Neuronal stem cell (in vitro differentiated cells): ENCODE results near the gene PWP2.

Experiments
- DNase-seq: peaks from one replicate; pipeline ENCODE4 v3.0.0-alpha.2; 2013; ENCODE audit warnings: low spot score
- H2AFZ ChIP-seq: one replicate; pipeline ENCODE4 v1.6.1; 2013; ENCODE audit warnings: mild to moderate bottlenecking, low read length, inconsistent platforms
- H2AK5ac ChIP-seq: 2 replicates; pipeline ENCODE4 v1.6.1; 2013; ENCODE audit warnings: low read depth, mild to moderate bottlenecking, inconsistent platforms, low read length, moderate library complexity, mixed read lengths
- H2BK120ac ChIP-seq: 2 replicates; pipeline ENCODE4 v1.6.1; 2013; ENCODE audit warnings: low read depth, mild to moderate bottlenecking, inconsistent platforms, low read length, moderate library complexity, mixed read lengths
- H2BK12ac ChIP-seq: one replicate; pipeline ENCODE4 v1.6.1; 2013; ENCODE audit warnings: low read length, inconsistent platforms
- H2BK15ac ChIP-seq: 2 replicates; pipeline ENCODE4 v1.6.1; 2013; ENCODE audit warnings: mild to moderate bottlenecking, low read length, inconsistent platforms, mixed read lengths
- H2BK5ac ChIP-seq: one replicate; pipeline ENCODE4 v1.6.1; 2013; ENCODE audit warnings: inconsistent platforms, mild to moderate bottlenecking, low read length, moderate library complexity
- H3K14ac ChIP-seq: one replicate; pipeline ENCODE4 v1.6.1; 2013; ENCODE audit warnings: low read length, inconsistent platforms
- H3K18ac ChIP-seq: 2 replicates; pipeline ENCODE4 v1.6.1; 2013; ENCODE audit warnings: low read length, inconsistent platforms
- H3K23ac ChIP-seq: 2 replicates; pipeline ENCODE4 v1.6.1; 2013; ENCODE audit warnings: low read depth, mild to moderate bottlenecking, mixed read lengths, low read length, inconsistent platforms; ENCODE audit not compliant: poor library complexity
- H3K27ac ChIP-seq: replicated peaks from 3 replicates; pipeline ENCODE4 v1.5.1; 2013; ENCODE audit warnings: low read length, inconsistent platforms
- H3K27me3 ChIP-seq, 3 experiments: 2 replicates each; pipeline ENCODE4 v1.6.1; 2013; ENCODE audit warnings: low read length in 3 of 3, mild to moderate bottlenecking in 2 of 3, inconsistent platforms in 1 of 3, low read depth in 1 of 3, mixed read lengths in 1 of 3, moderate library complexity in 1 of 3; ENCODE audit not compliant: control insufficient read depth in 3 of 3, insufficient read depth in 3 of 3
- H3K36me3 ChIP-seq, 2 donors: replicated peaks in 1 of 2; 2 replicates each; pipeline ENCODE4 v1.6.1; 2013; ENCODE audit warnings: low read length in 2 of 2; ENCODE audit not compliant: control insufficient read depth in 2 of 2, insufficient read depth in 2 of 2
- H3K4ac ChIP-seq: 2 replicates; pipeline ENCODE4 v1.6.1; 2013; ENCODE audit warnings: inconsistent platforms, mild to moderate bottlenecking, low read length, moderate library complexity
- H3K4me1 ChIP-seq, 2 donors: 1 replicate in 1 of 2; 2 replicates in 1 of 2; pipeline ENCODE4 v1.6.1; 2013; ENCODE audit warnings: low read length in 2 of 2, low read depth in 1 of 2; ENCODE audit not compliant: control insufficient read depth in 2 of 2, insufficient read depth in 1 of 2
- H3K4me2 ChIP-seq: one replicate; pipeline ENCODE4 v1.6.1; 2013; ENCODE audit warnings: mild to moderate bottlenecking, low read length, inconsistent platforms; ENCODE audit not compliant: insufficient read depth, poor library complexity, severe bottlenecking
- H3K4me3 ChIP-seq, 2 donors: 2 replicates each; pipeline ENCODE4 v1.5.1; 2013; ENCODE audit warnings: low read length in 2 of 2, mild to moderate bottlenecking in 2 of 2, inconsistent platforms in 1 of 2, moderate library complexity in 1 of 2
- H3K79me1 ChIP-seq: one replicate; pipeline ENCODE4 v1.6.1; 2013; ENCODE audit warnings: low read depth, mild to moderate bottlenecking, inconsistent platforms, low read length, moderate library complexity
- H3K9ac ChIP-seq: one replicate; pipeline ENCODE4 v1.6.1; 2013; ENCODE audit warnings: mild to moderate bottlenecking, low read depth, low read length, inconsistent platforms; ENCODE audit not compliant: poor library complexity
- H3K9me3 ChIP-seq, 2 donors: replicated peaks in 1 of 2; 2 replicates each; pipeline versions ENCODE3 to v1.6.1; 2013; ENCODE audit warnings: low read length in 2 of 2, mild to moderate bottlenecking in 2 of 2, inconsistent platforms in 1 of 2, low read depth in 1 of 2, mixed read lengths in 1 of 2, moderate library complexity in 1 of 2; ENCODE audit not compliant: control insufficient read depth in 2 of 2, insufficient read depth in 1 of 2
- H4K8ac ChIP-seq: one replicate; pipeline ENCODE4 v1.6.1; 2013; ENCODE audit warnings: low read depth, mild to moderate bottlenecking, inconsistent platforms, low read length, moderate library complexity
- H4K91ac ChIP-seq: one replicate; pipeline ENCODE4 v1.6.1; 2013; ENCODE audit warnings: low read length, low read depth, mild to moderate bottlenecking, inconsistent platforms; ENCODE audit not compliant: poor library complexity
- WGBS, 2 donors: extraction: QIAGEN DNeasy Blood & Tissue Kit; methylation state at CpG; one replicate each; pipeline ENCODE4 v1.1.7; 2013; ENCODE audit warnings: missing lambda C conversion rate in 2 of 2, mixed read lengths in 1 of 2; ENCODE audit not compliant: insufficient read length in 2 of 2, insufficient replicate concordance in 1 of 2; ENCODE audit errors: extremely low coverage in 2 of 2; 5-methylcytosine and 5-hydroxymethylcytosine counted together

PWP2 gene

DNA sequence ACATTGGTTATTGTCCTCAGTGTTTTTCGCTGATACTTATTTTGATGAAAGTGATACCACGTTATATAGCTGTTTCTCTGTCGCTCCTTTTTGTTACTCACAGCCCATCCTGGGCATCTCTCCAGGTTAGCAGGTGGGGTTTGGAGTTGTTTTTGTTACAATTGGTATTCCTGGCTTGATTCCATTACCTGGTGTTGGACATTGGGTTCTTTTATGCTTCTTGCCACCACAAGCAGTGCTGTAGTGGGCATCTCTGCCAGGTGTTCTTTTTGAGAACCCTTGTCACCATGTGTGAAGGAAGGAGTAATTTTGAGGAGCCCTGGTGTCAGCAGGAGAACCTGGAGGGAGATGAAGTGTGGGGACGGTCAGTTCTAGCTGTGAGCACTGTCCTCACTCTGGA is 47.5 kb upstream of the PWP2 start:
- no peak overlapping the region for H3K4ac ChIP-seq
- peaks cover 23 to 87% of the 10 kb centered on the region in 2 donors for H3K36me3 ChIP-seq
- H2AFZ ChIP-seq, result no peak overlapping the region
- no peak for DNase-seq
- H3K9ac ChIP-seq, result no peak overlapping the region
- no peak overlapping the region for H3K4me3 ChIP-seq
- H3K27ac ChIP-seq, result no peak overlapping the region
- no peak overlapping the region for H4K91ac ChIP-seq
- whole genome bisulfite sequencing, 2 donors, result no CpG with 5 or more reads among the region's 4 CpGs
- no peak overlapping the region for H3K14ac ChIP-seq
- no peak overlapping the region for H2BK5ac ChIP-seq
- no peak overlapping the region for H3K4me2 ChIP-seq
- H3K9me3 ChIP-seq, result no peaks in the 10 kb centered on the region
- no peak overlapping the region for H2BK15ac ChIP-seq
- no peak overlapping the region for H2BK120ac ChIP-seq
- H3K18ac ChIP-seq, result no peak overlapping the region
- H3K23ac ChIP-seq, result no peak overlapping the region
- H3K27me3 ChIP-seq, result no peaks in the 10 kb centered on the region
- H3K79me1 ChIP-seq, result peaks cover 4% of the 10 kb centered on the region
- H3K4me1 ChIP-seq, result peaks cover 0 to under 1% of the 10 kb centered on the region in 2 donors
- H4K8ac ChIP-seq, result no peak overlapping the region
- H2BK12ac ChIP-seq, result no peak overlapping the region
- no peak overlapping the region for H2AK5ac ChIP-seq

- H3K27ac ChIP-seq, result no peak overlapping the region
- H2BK5ac ChIP-seq, result no peak overlapping the region
- H4K8ac ChIP-seq, result no peak overlapping the region
- peaks cover 22 to 90% of the 10 kb centered on the region in 2 donors for H3K36me3 ChIP-seq
- H4K91ac ChIP-seq, result no peak overlapping the region
- no peak overlapping the region for H3K4me2 ChIP-seq
- H2BK12ac ChIP-seq, result no peak overlapping the region
- H3K9ac ChIP-seq, result no peak overlapping the region
- H3K4me3 ChIP-seq, result no peak overlapping the region
- no peak overlapping the region for H3K23ac ChIP-seq
- no peak overlapping the region for H3K4ac ChIP-seq
- no peak overlapping the region for H2AK5ac ChIP-seq
- DNase-seq, result no peak
- H3K27me3 ChIP-seq, result no peaks in the 10 kb centered on the region
- H3K18ac ChIP-seq, result no peak overlapping the region
- H2BK120ac ChIP-seq, result no peak overlapping the region
- H2AFZ ChIP-seq, result no peak overlapping the region
- no CpG with 5 or more reads among the region's 7 CpGs for WGBS, 2 donors
- no peak overlapping the region for H2BK15ac ChIP-seq
- peaks cover 2 to 5% of the 10 kb centered on the region in 2 donors for H3K4me1 ChIP-seq
- H3K9me3 ChIP-seq, result no peaks in the 10 kb centered on the region
- H3K14ac ChIP-seq, result no peak overlapping the region
- peaks cover 4% of the 10 kb centered on the region for H3K79me1 ChIP-seq
Measured at GRCh38 chr21:44062380-44062779, 44.8 kb upstream of the PWP2 start.

- H3K4me2 ChIP-seq, result no peak overlapping the region
- no peak overlapping the region for H4K8ac ChIP-seq
- no peak overlapping the region for H3K18ac ChIP-seq
- no CpG with 5 or more reads among the region's 19 CpGs for WGBS, 2 donors
- no peak overlapping the region for H3K23ac ChIP-seq
- peaks cover 19 to 87% of the 10 kb centered on the region in 2 donors for H3K36me3 ChIP-seq
- H3K4me3 ChIP-seq, result no peak overlapping the region
- no peak for DNase-seq
- no peak overlapping the region for H2BK120ac ChIP-seq
- no peak overlapping the region for H3K4ac ChIP-seq
- H2AK5ac ChIP-seq, result no peak overlapping the region
- H2AFZ ChIP-seq, result no peak overlapping the region
- no peaks in the 10 kb centered on the region for H3K9me3 ChIP-seq
- no peak overlapping the region for H3K27ac ChIP-seq
- H3K79me1 ChIP-seq, result no peaks in the 10 kb centered on the region
- H2BK12ac ChIP-seq, result no peak overlapping the region
- H3K27me3 ChIP-seq, result no peaks in the 10 kb centered on the region
- H3K4me1 ChIP-seq, result peaks cover 5 to 11% of the 10 kb centered on the region in 2 donors
- no peak overlapping the region for H2BK5ac ChIP-seq
- no peak overlapping the region for H3K14ac ChIP-seq
- no peak overlapping the region for H4K91ac ChIP-seq
- no peak overlapping the region for H2BK15ac ChIP-seq
- no peak overlapping the region for H3K9ac ChIP-seq
Measured at GRCh38 chr21:44063151-44063912, 43.9 kb upstream of the PWP2 start.

DNA sequence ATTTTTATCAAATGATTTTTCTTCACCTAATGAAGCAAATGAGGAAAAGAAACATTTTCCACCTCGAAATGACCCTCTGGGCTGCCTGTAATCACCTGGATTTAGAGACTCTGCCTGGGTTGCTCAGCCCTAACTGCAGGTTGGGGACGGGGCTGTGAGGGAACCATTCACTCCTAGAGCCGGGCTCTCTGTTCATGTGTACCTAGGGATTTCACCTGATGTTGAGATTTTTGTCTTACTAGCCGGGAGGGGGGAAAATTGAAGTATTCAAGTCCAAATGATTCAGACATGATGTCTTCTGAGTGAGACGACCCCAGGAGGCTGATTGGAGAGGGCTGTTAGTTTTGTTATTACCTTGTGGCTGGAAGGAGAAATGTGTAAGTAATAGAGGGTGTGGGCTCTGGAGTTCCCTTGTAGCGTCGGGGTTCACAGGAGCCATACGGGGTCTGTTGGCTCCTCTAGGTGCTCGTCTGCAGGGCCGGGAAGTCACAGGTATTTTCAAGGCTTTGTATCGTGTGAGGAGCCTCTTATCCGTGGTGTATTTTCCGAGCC is 42.3 kb upstream of the PWP2 start:
- Histone ChIP-seq H2BK15ac (no peak overlapping the region), H3K14ac (no peak overlapping the region), H4K8ac (no peak overlapping the region), H2BK120ac (no peak overlapping the region), H3K9me3 (no peaks in the 10 kb centered on the region), H3K27ac (no peak overlapping the region), H3K4me1 (peaks cover 5 to 11% of the 10 kb centered on the region in 2 donors), H3K27me3 (no peaks in the 10 kb centered on the region), H2BK5ac (no peak overlapping the region), H3K18ac (no peak overlapping the region), H3K36me3 (peaks cover 15 to 81% of the 10 kb centered on the region in 2 donors), H2AFZ (no peak overlapping the region), H3K79me1 (no peaks in the 10 kb centered on the region), H3K4ac (no peak overlapping the region), H3K4me2 (no peak overlapping the region), H3K4me3 (no peak overlapping the region), H3K23ac (no peak overlapping the region), H2BK12ac (no peak overlapping the region), H4K91ac (no peak overlapping the region), H2AK5ac (no peak overlapping the region), H3K9ac (no peak overlapping the region)
- no CpG with 5 or more reads among the region's 13 CpGs for WGBS, 2 donors
- no peak for DNase-seq
